H1 (cell line): Measurements from ENCODE around the gene OPCML. TPM values are rescaled to one million over a fixed set of nuclear protein-coding genes. Genes with fewer than 3 reads are reported as not detected.

Experiments used
- CEBPB ChIP-seq: IDR thresholded peaks from 2 replicates; pipeline ENCODE4 v1.6.1; 2012; ENCODE audit warnings: low read depth, low read length
- EGR1 ChIP-seq: IDR thresholded peaks from 2 replicates; pipeline ENCODE4 v1.6.1; 2011; ENCODE audit warnings: low read depth, low read length, borderline replicate concordance
- JUN ChIP-seq: IDR thresholded peaks from 2 replicates; pipeline ENCODE4 v1.6.1; 2011; ENCODE audit warnings: low read depth, mild to moderate bottlenecking, improper control_type of control experiment, low read length
- RNF2 ChIP-seq: fragments of 200-900, 300-1000 bp; sonication (generic); IDR thresholded peaks from 2 replicates; pipeline ENCODE4 v1.7.1; 2016; ENCODE audit warnings: borderline replicate concordance, low read depth, mild to moderate bottlenecking, antibody characterized with exemption, low read length; ENCODE audit not compliant: poor library complexity, severe bottlenecking; ENCODE audit errors: missing control alignments
- TCF12 ChIP-seq: IDR thresholded peaks from 2 replicates; pipeline ENCODE4 v1.6.1; 2011; ENCODE audit warnings: low read depth, mild to moderate bottlenecking, low read length
- polyA plus RNA-seq, 7 experiments: library from polyadenylated mRNA; depleted of rRNA in 3 of 7; stranded (reverse) in 5 of 7; unstranded in 2 of 7; fragments of >200 nt in 5 of 7; fragments of 200-250 nt in 2 of 7; gene quantifications; 1 replicate in 5 of 7; 2 replicates in 1 of 7; 4 replicates in 1 of 7; pipeline versions ENCODE4 v1.2.1 to v1.2.3, GENCODE V29; 2011 to 2013; ENCODE audit warnings: missing spikeins in 2 of 7, mixed read lengths in 2 of 7
- total RNA-seq: library from RNA; stranded (reverse); fragmentation: NEBNext Ultra II Directional; extraction: Animal tissue kit (Norgen Biotek cat#: 25700); gene quantifications from 2 replicates; pipeline ENCODE4 v1.2.1, GENCODE V29; 2021
- TF ChIP-seq, protein P1 (sequence below), 3 experiments: IDR thresholded peaks; 1 replicate in 2 of 3; 2 replicates in 1 of 3; pipeline versions ENCODE4 v1.5.1 to v1.6.1; 2011; ENCODE audit warnings: low read length in 3 of 3, mild to moderate bottlenecking in 3 of 3, inconsistent platforms in 2 of 3, low read depth in 1 of 3, moderate library complexity in 1 of 3; ENCODE audit not compliant: insufficient read depth in 1 of 3; ENCODE audit errors: control extremely low read depth in 1 of 3

Gene OPCML
- total and polyA plus RNA-seq, 2 of the 8 experiments (the other 6 are each of a cell fraction or from before 2014, with no cell fraction given), result 2.3 to 3.1 TPM

DNA sequence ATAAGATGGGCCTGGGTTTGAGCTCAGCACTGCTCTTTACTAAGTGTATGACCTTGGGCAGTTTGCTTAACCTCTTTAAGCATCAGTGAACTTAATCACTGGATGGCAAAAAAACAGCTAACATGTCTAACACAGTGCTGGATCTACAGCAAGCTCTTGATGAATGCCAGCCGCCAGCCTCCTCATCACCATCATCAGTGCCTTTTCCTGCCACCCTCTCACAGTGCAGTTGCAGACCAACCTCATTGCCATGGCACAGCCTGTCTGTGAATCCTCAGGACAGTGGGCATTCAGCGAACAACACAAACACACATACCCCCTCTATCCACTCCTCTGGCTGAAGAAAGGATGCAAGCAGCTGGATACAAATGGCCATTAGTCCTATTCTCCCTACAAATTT is 133.0 kb downstream of the OPCML start (continued):
- TF ChIP-seq, protein P1, sequence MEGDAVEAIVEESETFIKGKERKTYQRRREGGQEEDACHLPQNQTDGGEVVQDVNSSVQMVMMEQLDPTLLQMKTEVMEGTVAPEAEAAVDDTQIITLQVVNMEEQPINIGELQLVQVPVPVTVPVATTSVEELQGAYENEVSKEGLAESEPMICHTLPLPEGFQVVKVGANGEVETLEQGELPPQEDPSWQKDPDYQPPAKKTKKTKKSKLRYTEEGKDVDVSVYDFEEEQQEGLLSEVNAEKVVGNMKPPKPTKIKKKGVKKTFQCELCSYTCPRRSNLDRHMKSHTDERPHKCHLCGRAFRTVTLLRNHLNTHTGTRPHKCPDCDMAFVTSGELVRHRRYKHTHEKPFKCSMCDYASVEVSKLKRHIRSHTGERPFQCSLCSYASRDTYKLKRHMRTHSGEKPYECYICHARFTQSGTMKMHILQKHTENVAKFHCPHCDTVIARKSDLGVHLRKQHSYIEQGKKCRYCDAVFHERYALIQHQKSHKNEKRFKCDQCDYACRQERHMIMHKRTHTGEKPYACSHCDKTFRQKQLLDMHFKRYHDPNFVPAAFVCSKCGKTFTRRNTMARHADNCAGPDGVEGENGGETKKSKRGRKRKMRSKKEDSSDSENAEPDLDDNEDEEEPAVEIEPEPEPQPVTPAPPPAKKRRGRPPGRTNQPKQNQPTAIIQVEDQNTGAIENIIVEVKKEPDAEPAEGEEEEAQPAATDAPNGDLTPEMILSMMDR (IDR thresholded peaks at IDR 0.05; ENCODE audit: control extremely low read depth in 1 of 3, insufficient read depth in 1 of 3, low read depth in 1 of 3, low read length in 3 of 3), result no peak
- TF ChIP-seq TCF12 (no peak), CEBPB (no peak), JUN (no peak), RNF2 (no peak), EGR1 (no peak)
- TF ChIP-seq, all 59 proteins: peak for 0
